SK-N-MC (cell line): ENCODE data around the gene NKAIN2.

Experiments
- EZH2 ChIP-seq: fragments of 200-600 bp; sonication (generic); IDR thresholded peaks from one replicate; pipeline ENCODE4 v1.6.1; 2017; ENCODE audit warnings: antibody characterized with exemption
- POLR2AphosphoS5 ChIP-seq: IDR thresholded peaks from 2 replicates; pipeline ENCODE4 v1.6.1; 2012; ENCODE audit warnings: mild to moderate bottlenecking, low read depth, low read length, borderline replicate concordance

DNA sequence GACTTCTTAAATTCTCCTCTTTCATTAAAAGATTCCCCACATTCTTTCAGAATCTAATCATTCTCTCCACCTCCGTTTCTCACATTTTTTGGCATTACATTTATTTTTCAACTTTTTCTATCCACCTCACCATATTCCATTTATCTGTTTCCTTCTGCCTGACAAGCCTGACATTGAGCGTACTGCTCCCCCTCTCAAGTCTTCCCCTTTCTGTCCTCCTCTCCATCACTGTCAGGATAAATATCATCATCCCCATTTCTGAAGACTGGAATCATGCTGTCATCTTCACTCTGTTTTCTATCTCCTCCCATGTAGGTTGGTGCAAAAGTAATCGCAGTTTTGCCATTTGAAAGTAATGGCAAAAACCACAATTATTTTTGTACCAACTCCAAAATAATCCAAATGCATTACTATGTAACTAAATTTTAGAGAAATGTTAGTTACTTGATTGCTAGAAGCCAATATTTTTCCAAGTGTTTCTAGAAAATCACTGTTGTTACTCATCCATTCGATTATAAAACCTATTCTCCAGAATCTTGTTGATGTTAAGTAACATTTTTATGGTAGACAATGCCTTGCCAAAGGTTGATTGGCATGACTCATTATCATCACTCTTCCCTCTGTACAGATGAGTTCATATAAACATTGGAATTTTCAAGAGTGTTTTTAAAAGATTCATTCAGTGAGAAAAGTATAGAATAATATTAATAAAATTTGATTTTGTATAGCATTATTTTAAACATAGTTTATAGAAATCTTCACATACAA is 866.2 kb downstream of the NKAIN2 start:
- TF ChIP-seq POLR2AphosphoS5 (no peak), EZH2 (no peak)
